HepG2 (cell line): Measurements from ENCODE around the gene ATXN2. TPM values are rescaled to one million over a fixed set of nuclear protein-coding genes. Genes with fewer than 3 reads are reported as not detected.
A peak's percentile ranks its signal among the peaks of the same experiment; 100 is the strongest.

ENCODE experiments used
- MAFK ChIP-seq, 2 experiments: IDR thresholded peaks in 1 of 2; conservative IDR thresholded peaks in 1 of 2; 2 replicates each; pipeline ENCODE4 v1.6.1; 2011; ENCODE audit warnings: improper control_type of control experiment in 2 of 2, low read length in 2 of 2
- NCOA5 ChIP-seq: sonication (generic); formaldehyde crosslinking; IDR thresholded peaks from 2 replicates; pipeline ENCODE4 v1.4.0; 2020; ENCODE audit warnings: missing genetic modification reagents
- polyA plus RNA-seq, 8 experiments: library from polyadenylated mRNA; depleted of rRNA in 3 of 8; stranded (reverse) in 7 of 8; unstranded in 1 of 8; fragments of >200 nt; fragmentation: Illumina TruSeq in 4 of 8; extraction: Trizol in 4 of 8; gene quantifications; 2 replicates each; pipeline versions ENCODE4 v1.2.1 to v1.2.3, GENCODE V29; 2011 to 2016; ENCODE audit warnings: low read depth in 4 of 8, missing spikeins in 1 of 8, mixed read lengths in 1 of 8; ENCODE audit not compliant: insufficient read depth in 1 of 8
- total RNA-seq, 5 experiments: library from RNA; depleted of rRNA; stranded (reverse); fragments of >200 nt; fragmentation: Illumina TruSeq; extraction: Trizol; gene quantifications; 2 replicates each; pipeline ENCODE4 v1.2.3, GENCODE V29; 2016; ENCODE audit warnings: low read depth in 1 of 5
- TF ChIP-seq, protein P1 (sequence below): sonication (generic); formaldehyde crosslinking; IDR thresholded peaks from 2 replicates; pipeline ENCODE4 v1.5.1; 2020; ENCODE audit warnings: mild to moderate bottlenecking, missing genetic modification reagents, moderate library complexity
- TF ChIP-seq, protein P2 (sequence below): IDR thresholded peaks from 2 replicates; pipeline ENCODE4 v1.6.1; 2012; ENCODE audit warnings: low read length, improper control_type of control experiment
- TF ChIP-seq, protein P3 (sequence below): sonication (generic); formaldehyde crosslinking; IDR thresholded peaks from 2 replicates; pipeline ENCODE4 v1.5.1; 2020; ENCODE audit warnings: mild to moderate bottlenecking, missing genetic modification reagents
- TF ChIP-seq, protein P4 (sequence below): sonication (generic); formaldehyde crosslinking; IDR thresholded peaks from 2 replicates; pipeline ENCODE4 v1.4.0; 2020; ENCODE audit warnings: missing genetic modification reagents
- TF ChIP-seq, protein P5 (sequence below), 2 experiments: fragments of 450-650 bp in 1 of 2; sonication (generic) in 1 of 2; formaldehyde crosslinking; IDR thresholded peaks; 2 replicates each; pipeline versions ENCODE4 v1.5.0 to v1.8.0; 2020 to 2022; ENCODE audit warnings: mild to moderate bottlenecking in 1 of 2, missing genetic modification reagents in 1 of 2

The ATXN2 gene
- total and polyA plus RNA-seq, 2 of the 13 experiments (the other 11 are each of a cell fraction or from before 2014, with no cell fraction given): 18.1 to 27.1 TPM

DNA sequence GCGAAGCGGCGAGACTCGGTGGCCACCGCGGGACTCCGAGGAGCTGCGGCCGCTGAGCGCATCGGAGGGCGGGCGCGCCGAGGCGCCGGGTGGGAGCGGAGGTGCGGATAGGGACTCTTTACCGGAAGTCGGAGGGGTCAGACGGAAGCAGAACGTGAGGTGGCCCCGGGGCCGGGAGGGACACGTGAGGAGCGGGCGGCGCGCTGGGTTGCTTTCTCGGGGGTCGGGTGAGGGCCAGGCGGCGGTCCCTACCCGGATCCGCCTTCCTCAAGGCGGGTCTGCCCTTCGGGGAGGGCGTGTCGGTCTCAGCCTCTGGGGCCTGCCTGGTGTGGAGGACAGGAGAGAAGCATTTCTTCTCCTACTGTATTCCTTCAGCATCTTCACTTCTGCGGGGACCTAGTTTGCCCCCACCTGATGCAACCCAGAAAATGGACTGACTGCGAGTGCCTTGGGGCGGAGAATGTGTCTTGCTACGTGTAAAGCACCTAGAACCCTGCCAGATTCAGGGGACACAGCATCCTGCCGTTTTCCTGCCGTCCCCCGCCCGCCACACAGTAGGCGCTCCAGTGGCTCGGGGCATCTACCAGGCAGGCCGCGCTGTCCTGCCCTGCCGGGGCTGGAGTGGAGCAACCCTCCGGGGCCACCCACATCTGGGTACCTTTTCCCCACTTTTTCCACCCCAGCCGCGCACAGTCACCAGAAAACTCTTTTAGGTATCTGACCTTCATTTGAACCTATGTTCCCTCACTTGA lies 514 bp upstream of the ATXN2 start (continued):
- TF ChIP-seq, protein P1, sequence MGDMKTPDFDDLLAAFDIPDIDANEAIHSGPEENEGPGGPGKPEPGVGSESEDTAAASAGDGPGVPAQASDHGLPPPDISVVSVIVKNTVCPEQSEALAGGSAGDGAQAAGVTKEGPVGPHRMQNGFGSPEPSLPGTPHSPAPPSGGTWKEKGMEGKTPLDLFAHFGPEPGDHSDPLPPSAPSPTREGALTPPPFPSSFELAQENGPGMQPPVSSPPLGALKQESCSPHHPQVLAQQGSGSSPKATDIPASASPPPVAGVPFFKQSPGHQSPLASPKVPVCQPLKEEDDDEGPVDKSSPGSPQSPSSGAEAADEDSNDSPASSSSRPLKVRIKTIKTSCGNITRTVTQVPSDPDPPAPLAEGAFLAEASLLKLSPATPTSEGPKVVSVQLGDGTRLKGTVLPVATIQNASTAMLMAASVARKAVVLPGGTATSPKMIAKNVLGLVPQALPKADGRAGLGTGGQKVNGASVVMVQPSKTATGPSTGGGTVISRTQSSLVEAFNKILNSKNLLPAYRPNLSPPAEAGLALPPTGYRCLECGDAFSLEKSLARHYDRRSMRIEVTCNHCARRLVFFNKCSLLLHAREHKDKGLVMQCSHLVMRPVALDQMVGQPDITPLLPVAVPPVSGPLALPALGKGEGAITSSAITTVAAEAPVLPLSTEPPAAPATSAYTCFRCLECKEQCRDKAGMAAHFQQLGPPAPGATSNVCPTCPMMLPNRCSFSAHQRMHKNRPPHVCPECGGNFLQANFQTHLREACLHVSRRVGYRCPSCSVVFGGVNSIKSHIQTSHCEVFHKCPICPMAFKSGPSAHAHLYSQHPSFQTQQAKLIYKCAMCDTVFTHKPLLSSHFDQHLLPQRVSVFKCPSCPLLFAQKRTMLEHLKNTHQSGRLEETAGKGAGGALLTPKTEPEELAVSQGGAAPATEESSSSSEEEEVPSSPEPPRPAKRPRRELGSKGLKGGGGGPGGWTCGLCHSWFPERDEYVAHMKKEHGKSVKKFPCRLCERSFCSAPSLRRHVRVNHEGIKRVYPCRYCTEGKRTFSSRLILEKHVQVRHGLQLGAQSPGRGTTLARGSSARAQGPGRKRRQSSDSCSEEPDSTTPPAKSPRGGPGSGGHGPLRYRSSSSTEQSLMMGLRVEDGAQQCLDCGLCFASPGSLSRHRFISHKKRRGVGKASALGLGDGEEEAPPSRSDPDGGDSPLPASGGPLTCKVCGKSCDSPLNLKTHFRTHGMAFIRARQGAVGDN (CRISPR knock-in tag): peak; percentile 84
- no peak for TF ChIP-seq NCOA5 (CRISPR knock-in tag)
- TF ChIP-seq, protein P2, sequence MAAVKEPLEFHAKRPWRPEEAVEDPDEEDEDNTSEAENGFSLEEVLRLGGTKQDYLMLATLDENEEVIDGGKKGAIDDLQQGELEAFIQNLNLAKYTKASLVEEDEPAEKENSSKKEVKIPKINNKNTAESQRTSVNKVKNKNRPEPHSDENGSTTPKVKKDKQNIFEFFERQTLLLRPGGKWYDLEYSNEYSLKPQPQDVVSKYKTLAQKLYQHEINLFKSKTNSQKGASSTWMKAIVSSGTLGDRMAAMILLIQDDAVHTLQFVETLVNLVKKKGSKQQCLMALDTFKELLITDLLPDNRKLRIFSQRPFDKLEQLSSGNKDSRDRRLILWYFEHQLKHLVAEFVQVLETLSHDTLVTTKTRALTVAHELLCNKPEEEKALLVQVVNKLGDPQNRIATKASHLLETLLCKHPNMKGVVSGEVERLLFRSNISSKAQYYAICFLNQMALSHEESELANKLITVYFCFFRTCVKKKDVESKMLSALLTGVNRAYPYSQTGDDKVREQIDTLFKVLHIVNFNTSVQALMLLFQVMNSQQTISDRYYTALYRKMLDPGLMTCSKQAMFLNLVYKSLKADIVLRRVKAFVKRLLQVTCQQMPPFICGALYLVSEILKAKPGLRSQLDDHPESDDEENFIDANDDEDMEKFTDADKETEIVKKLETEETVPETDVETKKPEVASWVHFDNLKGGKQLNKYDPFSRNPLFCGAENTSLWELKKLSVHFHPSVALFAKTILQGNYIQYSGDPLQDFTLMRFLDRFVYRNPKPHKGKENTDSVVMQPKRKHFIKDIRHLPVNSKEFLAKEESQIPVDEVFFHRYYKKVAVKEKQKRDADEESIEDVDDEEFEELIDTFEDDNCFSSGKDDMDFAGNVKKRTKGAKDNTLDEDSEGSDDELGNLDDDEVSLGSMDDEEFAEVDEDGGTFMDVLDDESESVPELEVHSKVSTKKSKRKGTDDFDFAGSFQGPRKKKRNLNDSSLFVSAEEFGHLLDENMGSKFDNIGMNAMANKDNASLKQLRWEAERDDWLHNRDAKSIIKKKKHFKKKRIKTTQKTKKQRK: no peak
- TF ChIP-seq, protein P3, sequence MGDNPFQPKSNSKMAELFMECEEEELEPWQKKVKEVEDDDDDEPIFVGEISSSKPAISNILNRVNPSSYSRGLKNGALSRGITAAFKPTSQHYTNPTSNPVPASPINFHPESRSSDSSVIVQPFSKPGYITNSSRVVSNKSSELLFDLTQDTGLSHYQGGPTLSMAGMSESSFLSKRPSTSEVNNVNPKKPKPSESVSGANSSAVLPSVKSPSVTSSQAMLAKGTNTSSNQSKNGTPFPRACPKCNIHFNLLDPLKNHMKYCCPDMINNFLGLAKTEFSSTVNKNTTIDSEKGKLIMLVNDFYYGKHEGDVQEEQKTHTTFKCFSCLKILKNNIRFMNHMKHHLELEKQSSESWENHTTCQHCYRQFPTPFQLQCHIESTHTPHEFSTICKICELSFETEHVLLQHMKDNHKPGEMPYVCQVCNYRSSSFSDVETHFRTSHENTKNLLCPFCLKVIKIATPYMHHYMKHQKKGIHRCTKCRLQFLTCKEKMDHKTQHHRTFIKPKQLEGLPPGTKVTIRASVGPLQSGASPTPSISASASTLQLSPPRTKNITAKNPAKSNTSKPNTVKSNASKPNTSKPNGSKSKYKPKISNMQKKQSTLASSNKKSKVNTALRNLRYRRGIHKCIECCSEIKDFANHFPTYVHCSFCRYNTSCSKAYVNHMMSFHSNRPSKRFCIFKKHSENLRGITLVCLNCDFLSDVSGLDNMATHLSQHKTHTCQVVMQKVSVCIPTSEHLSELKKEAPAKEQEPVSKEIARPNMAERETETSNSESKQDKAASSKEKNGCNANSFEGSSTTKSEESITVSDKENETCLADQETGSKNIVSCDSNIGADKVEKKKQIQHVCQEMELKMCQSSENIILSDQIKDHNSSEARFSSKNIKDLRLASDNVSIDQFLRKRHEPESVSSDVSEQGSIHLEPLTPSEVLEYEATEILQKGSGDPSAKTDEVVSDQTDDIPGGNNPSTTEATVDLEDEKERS (CRISPR knock-in tag): no peak
- TF ChIP-seq, protein P4, sequence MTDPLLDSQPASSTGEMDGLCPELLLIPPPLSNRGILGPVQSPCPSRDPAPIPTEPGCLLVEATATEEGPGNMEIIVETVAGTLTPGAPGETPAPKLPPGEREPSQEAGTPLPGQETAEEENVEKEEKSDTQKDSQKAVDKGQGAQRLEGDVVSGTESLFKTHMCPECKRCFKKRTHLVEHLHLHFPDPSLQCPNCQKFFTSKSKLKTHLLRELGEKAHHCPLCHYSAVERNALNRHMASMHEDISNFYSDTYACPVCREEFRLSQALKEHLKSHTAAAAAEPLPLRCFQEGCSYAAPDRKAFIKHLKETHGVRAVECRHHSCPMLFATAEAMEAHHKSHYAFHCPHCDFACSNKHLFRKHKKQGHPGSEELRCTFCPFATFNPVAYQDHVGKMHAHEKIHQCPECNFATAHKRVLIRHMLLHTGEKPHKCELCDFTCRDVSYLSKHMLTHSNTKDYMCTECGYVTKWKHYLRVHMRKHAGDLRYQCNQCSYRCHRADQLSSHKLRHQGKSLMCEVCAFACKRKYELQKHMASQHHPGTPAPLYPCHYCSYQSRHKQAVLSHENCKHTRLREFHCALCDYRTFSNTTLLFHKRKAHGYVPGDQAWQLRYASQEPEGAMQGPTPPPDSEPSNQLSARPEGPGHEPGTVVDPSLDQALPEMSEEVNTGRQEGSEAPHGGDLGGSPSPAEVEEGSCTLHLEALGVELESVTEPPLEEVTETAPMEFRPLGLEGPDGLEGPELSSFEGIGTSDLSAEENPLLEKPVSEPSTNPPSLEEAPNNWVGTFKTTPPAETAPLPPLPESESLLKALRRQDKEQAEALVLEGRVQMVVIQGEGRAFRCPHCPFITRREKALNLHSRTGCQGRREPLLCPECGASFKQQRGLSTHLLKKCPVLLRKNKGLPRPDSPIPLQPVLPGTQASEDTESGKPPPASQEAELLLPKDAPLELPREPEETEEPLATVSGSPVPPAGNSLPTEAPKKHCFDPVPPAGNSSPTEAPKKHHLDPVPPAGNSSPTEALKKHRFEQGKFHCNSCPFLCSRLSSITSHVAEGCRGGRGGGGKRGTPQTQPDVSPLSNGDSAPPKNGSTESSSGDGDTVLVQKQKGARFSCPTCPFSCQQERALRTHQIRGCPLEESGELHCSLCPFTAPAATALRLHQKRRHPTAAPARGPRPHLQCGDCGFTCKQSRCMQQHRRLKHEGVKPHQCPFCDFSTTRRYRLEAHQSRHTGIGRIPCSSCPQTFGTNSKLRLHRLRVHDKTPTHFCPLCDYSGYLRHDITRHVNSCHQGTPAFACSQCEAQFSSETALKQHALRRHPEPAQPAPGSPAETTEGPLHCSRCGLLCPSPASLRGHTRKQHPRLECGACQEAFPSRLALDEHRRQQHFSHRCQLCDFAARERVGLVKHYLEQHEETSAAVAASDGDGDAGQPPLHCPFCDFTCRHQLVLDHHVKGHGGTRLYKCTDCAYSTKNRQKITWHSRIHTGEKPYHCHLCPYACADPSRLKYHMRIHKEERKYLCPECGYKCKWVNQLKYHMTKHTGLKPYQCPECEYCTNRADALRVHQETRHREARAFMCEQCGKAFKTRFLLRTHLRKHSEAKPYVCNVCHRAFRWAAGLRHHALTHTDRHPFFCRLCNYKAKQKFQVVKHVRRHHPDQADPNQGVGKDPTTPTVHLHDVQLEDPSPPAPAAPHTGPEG (CRISPR knock-in tag): peak; percentile 59
- TF ChIP-seq MAFK (conservative IDR thresholded peaks at IDR 0.05 in 1 of 2, IDR thresholded peaks at IDR 0.05 in 1 of 2; ENCODE audit: low read length in 2 of 2): no peak
- TF ChIP-seq, protein P5, sequence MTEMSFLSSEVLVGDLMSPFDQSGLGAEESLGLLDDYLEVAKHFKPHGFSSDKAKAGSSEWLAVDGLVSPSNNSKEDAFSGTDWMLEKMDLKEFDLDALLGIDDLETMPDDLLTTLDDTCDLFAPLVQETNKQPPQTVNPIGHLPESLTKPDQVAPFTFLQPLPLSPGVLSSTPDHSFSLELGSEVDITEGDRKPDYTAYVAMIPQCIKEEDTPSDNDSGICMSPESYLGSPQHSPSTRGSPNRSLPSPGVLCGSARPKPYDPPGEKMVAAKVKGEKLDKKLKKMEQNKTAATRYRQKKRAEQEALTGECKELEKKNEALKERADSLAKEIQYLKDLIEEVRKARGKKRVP (CRISPR knock-in tag; IDR thresholded peaks at IDR 0.05): peak in 1 of 2 experiments; percentile 88; a peak in 2 of 4 replicates
